Right atrium auricular region (tissue), 2 donors: ENCODE data around the gene CPLX1. TPM values are rescaled to one million over a fixed set of nuclear protein-coding genes. Genes with fewer than 3 reads are reported as not detected.

Experiments
- DNase-seq: peaks from one replicate; pipeline ENCODE4 v3.0.0-alpha.2; 2019; ENCODE audit warnings: low spot score
- H3K27ac ChIP-seq, 2 donors: fragments of 200-600 bp; sonication (generic); 1 replicate in 1 of 2; 2 replicates in 1 of 2; pipeline ENCODE4 v1.5.1; 2016 to 2019
- H3K27me3 ChIP-seq, 2 donors: fragments of 200-600 bp; sonication (generic); one replicate each; pipeline versions ENCODE4 v1.5.1 to v1.6.0; 2017 to 2019
- H3K36me3 ChIP-seq: fragments of 200-600 bp; sonication (generic); one replicate; pipeline ENCODE4 v1.5.1; 2016
- H3K4me1 ChIP-seq, 2 donors: fragments of 200-600 bp; sonication (generic); one replicate each; pipeline versions ENCODE4 v1.5.1 to v1.6.0; 2017 to 2019
- H3K4me3 ChIP-seq, 2 donors: fragments of 200-600 bp; sonication (generic); 1 replicate in 1 of 2; 2 replicates in 1 of 2; pipeline ENCODE4 v1.5.1; 2017 to 2019; ENCODE audit warnings: mild to moderate bottlenecking in 1 of 2, moderate library complexity in 1 of 2
- H3K9me3 ChIP-seq, 2 donors: fragments of 200-600 bp; sonication (generic); one replicate each; pipeline ENCODE4 v1.5.1; 2019
- total RNA-seq, 2 donors: library from RNA; depleted of rRNA; stranded (reverse); fragments of >200 nt; gene quantifications; one replicate each; pipeline ENCODE4 v1.1.0, GENCODE V29; 2016
- TF ChIP-seq, protein P1 (sequence below), 2 donors: fragments of 200-600 bp; sonication (generic); IDR thresholded peaks; one replicate each; pipeline ENCODE4 v1.5.1; 2019; ENCODE audit warnings: antibody characterized with exemption in 2 of 2

The CPLX1 gene
- total RNA-seq, 2 donors from 2014 or later, result 0.98 to 2.3 TPM

DNA sequence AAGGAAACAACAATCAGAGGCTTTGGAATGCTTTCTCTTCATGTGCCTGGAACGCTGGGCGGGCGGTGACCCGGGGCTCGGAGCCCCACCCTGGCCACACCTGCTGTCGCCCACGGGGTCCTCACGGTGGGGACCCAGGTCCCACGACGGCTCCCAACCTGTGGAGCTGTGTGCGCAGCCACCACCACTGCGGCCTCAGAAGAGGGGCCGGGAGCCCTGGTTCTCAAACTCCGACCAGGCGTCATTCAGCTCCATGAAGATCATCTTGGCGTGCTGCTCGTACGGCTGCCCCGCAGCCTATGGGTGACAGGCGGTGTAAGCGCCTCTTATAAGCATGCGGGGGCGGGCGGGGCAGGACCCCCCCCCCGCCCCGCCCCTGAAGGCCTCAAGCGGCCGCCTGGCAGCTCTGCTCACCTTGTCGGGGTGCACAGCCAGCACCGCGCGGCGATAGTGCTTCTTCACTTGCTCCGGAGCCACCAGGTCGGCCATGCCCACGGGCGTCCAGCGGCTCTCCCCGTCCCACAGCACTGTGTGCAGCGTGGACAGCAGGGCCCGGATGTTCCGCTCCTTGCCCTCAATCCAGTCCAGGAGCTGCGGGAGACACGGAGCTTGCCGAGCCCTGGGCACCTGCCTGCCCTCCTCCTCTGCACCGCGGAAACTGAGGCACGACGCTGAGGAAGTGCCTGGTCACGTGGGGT lies 23.7 kb upstream of the CPLX1 start:
- H3K27me3 ChIP-seq, result no peaks in the 10 kb centered on the region
- no peak overlapping the region for H3K27ac ChIP-seq
- TF ChIP-seq, protein P1, sequence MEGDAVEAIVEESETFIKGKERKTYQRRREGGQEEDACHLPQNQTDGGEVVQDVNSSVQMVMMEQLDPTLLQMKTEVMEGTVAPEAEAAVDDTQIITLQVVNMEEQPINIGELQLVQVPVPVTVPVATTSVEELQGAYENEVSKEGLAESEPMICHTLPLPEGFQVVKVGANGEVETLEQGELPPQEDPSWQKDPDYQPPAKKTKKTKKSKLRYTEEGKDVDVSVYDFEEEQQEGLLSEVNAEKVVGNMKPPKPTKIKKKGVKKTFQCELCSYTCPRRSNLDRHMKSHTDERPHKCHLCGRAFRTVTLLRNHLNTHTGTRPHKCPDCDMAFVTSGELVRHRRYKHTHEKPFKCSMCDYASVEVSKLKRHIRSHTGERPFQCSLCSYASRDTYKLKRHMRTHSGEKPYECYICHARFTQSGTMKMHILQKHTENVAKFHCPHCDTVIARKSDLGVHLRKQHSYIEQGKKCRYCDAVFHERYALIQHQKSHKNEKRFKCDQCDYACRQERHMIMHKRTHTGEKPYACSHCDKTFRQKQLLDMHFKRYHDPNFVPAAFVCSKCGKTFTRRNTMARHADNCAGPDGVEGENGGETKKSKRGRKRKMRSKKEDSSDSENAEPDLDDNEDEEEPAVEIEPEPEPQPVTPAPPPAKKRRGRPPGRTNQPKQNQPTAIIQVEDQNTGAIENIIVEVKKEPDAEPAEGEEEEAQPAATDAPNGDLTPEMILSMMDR (IDR thresholded peaks at IDR 0.05), result no peak
- H3K4me1 ChIP-seq, result no peaks in the 10 kb centered on the region
- peaks cover 27% of the 10 kb centered on the region for H3K36me3 ChIP-seq
- DNase-seq, result no peak
- H3K4me3 ChIP-seq, result no peak overlapping the region
- no peaks in the 10 kb centered on the region for H3K9me3 ChIP-seq

DNA sequence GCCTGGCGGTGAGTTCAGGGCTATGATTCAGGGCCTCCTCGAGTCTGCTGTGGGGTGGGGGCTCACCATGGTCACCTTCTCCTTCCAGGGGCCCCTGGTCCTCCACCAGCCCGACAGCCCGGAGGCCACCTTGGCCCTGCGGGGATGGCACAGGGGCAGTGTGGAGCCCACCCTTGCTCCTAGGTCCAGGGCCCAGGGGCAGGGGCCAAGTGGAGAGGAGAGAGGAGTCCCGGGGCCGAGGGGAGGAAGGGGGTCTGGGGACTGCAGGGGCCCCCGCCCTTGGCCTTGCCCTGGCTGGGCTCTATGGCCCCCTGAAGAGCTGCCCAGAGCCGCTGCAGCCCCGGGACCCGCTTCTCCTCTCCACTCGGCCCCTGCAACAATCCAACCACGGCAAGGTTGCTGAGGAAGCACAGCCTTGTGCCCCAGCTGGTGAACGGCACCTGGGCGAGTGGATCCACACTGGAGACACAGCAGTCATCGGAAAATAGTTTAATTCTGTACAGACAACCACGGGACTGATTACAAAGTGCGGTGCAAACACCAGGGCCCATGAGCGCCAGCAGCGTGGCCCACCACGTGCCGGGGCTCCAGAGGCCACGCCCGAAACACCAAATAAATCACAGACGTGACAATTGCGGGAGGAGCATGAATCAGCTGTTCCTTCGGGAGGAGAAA lies 23.0 kb upstream of the CPLX1 start:
- no peak for DNase-seq
- TF ChIP-seq, protein P1 (IDR thresholded peaks at IDR 0.05), result no peak
- H3K36me3 ChIP-seq, result peaks cover 27% of the 10 kb centered on the region

DNA sequence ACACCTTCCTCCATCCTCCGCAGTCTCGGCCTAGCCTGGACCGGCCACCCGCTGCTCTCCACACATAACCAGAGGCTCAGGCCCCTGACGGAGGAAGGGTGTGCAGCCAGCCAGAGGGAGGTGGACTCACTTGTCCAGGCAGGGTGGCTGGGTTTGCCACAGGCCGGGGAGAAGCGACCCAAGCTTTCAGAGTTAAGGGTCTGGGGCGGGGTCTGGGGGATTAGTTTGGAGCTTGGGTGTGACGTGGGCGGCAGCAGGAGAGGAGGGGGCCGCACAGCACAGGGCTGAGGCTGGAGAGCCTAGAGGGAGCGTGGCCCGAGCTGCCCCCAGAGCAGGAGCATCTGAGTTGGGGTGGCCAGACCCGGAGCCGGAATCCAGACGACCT lies 22.4 kb upstream of the CPLX1 start:
- H3K27ac ChIP-seq, result no peak overlapping the region
- DNase-seq, result no peak
- H3K4me3 ChIP-seq, result no peak overlapping the region
- H3K9me3 ChIP-seq, result no peaks in the 10 kb centered on the region
- no peaks in the 10 kb centered on the region for H3K27me3 ChIP-seq
- TF ChIP-seq, protein P1 (IDR thresholded peaks at IDR 0.05), result no peak
- peaks cover 27% of the 10 kb centered on the region for H3K36me3 ChIP-seq
- no peaks in the 10 kb centered on the region for H3K4me1 ChIP-seq

More for the DNA sequence above, 23.0 kb upstream of the CPLX1 start:
- Histone ChIP-seq H3K27ac (no peak overlapping the region), H3K27me3 (no peaks in the 10 kb centered on the region), H3K4me3 (no peak overlapping the region), H3K9me3 (no peaks in the 10 kb centered on the region), H3K4me1 (no peaks in the 10 kb centered on the region)

DNA sequence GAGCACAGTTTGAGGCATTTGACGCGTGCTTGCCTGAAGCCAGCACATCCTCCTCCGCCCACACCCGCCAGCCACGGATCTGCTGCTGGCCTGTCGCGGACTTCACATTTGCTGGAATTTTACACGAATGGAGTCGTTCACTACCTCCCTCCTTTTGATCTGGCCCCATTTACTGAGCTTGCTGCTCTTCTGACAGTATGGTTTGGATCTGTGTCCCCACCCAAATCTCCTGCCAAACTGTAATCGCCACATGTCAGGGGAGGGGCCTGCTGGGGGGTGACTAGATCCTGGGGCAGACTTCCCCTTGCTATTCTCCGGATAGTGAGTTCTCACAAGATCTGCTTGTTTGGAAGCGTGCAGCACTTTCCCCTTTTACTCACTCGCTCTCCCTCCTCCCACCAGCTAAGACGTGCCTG lies 19.9 kb upstream of the CPLX1 start:
- H3K27ac ChIP-seq, result no peak overlapping the region
- DNase-seq, result no peak

DNA sequence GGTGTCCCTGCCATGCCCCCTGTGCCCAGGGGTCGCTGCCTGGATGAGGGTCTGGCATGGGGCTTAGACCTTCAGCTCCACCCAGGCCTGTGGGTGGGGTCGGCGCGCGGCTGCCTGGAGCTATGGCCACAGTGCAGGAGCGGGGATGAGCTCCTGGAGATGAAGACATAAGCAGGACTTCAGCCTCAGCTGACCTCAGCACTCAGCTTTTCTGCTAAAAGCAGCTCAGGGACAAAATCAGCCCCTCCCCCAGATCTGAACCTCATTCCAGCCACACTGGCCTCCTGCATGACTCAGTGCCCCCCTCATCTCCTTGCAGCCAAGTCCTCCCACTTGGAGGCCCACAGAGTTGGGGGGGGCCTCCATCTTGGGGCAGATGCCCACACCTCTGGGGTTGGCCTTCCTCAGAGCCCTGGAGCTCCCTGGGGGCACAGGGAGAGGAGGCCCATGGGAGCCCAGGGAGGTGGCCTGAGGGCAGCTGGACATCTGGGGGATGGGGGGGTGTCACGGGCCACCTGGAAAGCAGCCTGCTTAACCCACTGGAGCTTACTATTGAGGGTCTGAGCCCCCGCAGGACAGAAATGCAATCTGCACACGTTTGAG lies 19.4 kb upstream of the CPLX1 start:
- Histone ChIP-seq H3K36me3 (peaks cover 15% of the 10 kb centered on the region), H3K27ac (no peak overlapping the region), H3K4me1 (no peaks in the 10 kb centered on the region), H3K27me3 (no peaks in the 10 kb centered on the region), H3K9me3 (no peaks in the 10 kb centered on the region), H3K4me3 (no peak overlapping the region)
- TF ChIP-seq, protein P1 (IDR thresholded peaks at IDR 0.05), result no peak
- DNase-seq, result no peak

More for the DNA sequence above, 19.9 kb upstream of the CPLX1 start:
- H3K4me3 ChIP-seq, result no peak overlapping the region
- H3K4me1 ChIP-seq, result no peaks in the 10 kb centered on the region
- peaks cover 20% of the 10 kb centered on the region for H3K36me3 ChIP-seq
- TF ChIP-seq, protein P1 (IDR thresholded peaks at IDR 0.05), result no peak
- no peaks in the 10 kb centered on the region for H3K9me3 ChIP-seq
- H3K27me3 ChIP-seq, result no peaks in the 10 kb centered on the region
